ENCODE results near the gene ARHGAP44.

DNA sequence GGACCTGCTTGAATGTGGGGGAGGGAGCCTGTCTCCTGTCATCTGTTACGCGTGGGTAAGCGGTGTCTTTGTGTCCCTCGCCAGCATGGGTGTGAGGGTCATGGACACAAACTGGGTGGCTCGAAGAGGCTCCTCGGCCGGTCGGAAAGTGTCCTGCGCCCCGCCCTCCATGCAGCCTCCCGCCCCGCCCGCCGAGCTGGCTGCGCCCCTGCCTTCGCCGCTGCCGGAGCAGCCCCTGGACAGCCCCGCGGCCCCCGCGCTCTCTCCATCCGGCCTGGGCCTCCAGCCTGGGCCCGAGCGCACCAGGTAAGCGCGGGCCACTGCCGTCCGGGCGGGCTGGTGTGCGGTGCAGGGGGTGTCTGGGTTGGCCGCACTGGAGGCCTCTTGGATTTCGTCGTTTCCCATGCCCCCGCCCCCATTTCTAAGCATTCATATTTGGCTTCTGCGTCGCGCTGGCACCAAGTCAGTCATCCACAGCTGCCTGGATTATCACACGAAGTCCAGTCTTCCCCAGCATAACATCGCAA, 184.8 kb downstream of the ARHGAP44 start:
- TF ChIP-seq, protein P1, sequence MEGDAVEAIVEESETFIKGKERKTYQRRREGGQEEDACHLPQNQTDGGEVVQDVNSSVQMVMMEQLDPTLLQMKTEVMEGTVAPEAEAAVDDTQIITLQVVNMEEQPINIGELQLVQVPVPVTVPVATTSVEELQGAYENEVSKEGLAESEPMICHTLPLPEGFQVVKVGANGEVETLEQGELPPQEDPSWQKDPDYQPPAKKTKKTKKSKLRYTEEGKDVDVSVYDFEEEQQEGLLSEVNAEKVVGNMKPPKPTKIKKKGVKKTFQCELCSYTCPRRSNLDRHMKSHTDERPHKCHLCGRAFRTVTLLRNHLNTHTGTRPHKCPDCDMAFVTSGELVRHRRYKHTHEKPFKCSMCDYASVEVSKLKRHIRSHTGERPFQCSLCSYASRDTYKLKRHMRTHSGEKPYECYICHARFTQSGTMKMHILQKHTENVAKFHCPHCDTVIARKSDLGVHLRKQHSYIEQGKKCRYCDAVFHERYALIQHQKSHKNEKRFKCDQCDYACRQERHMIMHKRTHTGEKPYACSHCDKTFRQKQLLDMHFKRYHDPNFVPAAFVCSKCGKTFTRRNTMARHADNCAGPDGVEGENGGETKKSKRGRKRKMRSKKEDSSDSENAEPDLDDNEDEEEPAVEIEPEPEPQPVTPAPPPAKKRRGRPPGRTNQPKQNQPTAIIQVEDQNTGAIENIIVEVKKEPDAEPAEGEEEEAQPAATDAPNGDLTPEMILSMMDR (conservative IDR thresholded peaks at IDR 0.05; ENCODE audit: low read length): no peak
- no peak for TF ChIP-seq EZH2phosphoT487 (IDR thresholded peaks at IDR 0.05; ENCODE audit: borderline replicate concordance, low read depth, low read length)

Measured in OCI-LY7 (cell line).